ENCODE data around the gene LOXHD1.

LOXHD1 gene

DNA sequence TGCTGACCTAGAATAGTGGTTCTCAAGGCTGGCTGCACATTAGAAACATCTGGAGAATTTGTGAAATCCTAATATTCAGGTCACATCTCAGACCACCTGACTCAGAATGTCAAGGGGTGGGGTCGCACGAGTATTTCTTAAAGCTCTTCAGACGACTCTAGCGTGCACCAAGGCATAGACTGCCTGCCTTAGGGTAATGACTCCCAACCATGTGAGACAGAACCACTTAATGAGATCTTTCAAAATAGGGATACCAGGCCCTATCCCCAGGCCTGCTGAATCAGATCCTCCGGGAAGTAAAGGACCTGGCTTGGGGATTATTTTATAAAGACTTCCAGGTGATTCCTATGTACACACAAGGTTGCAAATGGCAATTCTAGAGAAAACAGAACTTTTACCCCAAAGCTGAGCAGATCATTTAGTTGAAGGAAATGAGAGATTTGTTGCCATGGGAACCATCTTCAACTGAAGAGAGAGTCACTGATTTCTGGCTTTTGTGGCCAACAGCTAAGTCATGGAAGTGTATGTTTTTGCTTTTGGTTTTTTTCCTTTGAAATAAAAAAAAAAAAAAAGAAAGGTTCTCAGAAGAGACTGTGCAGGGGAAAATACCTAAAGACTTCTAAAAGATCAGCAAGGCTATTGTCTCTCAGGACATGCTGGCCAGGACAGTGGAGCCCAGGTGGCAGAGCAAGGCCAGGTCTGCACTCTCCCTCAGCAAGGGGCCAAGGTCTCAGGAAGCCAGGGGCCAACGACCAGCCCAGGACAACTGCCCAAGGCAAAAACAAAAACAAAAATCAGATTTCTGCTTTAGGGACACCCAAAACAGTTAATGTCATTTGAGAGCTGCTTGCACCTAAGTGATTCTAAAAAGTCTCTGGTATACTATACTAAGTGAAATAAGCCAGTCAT, 15.3 kb upstream of the LOXHD1 start:
- TF ChIP-seq CTCF (conservative IDR thresholded peaks at IDR 0.05) = no peak
- H3K27ac ChIP-seq = no peak overlapping the region

DNA sequence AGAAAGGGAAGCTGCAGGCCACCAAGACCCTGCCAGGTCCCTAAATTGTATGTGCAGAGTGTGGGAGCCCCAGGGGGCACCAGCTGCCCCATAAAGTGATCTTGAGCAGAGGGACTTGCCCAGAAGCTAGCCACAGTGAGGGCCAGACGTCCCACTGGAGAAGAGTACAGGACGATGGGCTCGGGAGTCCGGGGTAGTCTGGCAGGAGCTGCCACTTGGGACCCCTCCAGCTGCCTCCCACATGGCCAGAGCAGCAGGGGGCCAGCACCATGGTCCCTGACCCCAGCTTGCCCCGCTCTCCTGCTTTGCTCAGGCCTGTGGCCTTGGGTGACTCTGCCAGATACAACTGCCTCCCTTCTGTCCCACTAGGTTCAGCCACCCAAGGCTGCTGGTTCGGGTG, 11.7 kb upstream of the LOXHD1 start:
- H3K27ac ChIP-seq = no peak overlapping the region
- no peak for TF ChIP-seq CTCF (conservative IDR thresholded peaks at IDR 0.05)

- H3K27ac ChIP-seq = no peak overlapping the region
- TF ChIP-seq CTCF (conservative IDR thresholded peaks at IDR 0.05) = no peak
These were observed 11.1 kb upstream of the LOXHD1 start for GRCh38 chr18:46668135-46668534.

DNA sequence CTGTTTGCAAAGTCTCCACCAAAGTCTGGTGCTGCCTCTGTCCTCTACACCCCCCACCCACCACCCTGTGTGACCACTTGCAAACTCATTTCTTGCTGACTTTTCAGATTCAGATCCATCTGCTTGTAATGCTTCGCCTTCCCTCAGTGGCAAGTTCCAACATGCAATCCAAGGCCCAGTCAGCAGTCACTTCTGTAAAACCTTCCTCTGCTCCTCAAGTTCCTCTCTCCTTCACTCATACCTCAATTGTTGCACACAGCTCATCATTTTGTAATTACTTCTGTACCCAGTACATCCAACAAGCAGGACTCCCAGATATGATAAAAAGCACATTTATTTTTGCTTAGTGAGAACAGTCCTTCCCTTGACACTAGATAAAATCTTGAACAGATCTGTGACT, 6.5 kb upstream of the LOXHD1 start:
- no peak for TF ChIP-seq CTCF (conservative IDR thresholded peaks at IDR 0.05)
- H3K27ac ChIP-seq = no peak overlapping the region

GRCh38 chr18:46660957-46661749, 4.1 kb upstream of the LOXHD1 start:
- H3K27ac ChIP-seq = no peak overlapping the region; the same call in 1 of the 2 replicates
- TF ChIP-seq CTCF (conservative IDR thresholded peaks at IDR 0.05) = no peak

GRCh38 chr18:46659484-46659883, 2.5 kb upstream of the LOXHD1 start:
- no peak for TF ChIP-seq CTCF (conservative IDR thresholded peaks at IDR 0.05)
- H3K27ac ChIP-seq = peak overlapping the region; percentile 24; the same call in 1 of the 2 replicates

Measured in VCaP (cell line).